22Rv1 (cell line): ENCODE measurements around the gene ASCL1.

ENCODE experiments used
- H3K27ac ChIP-seq: fragments of 450-650 bp; 2 replicates; pipeline ENCODE4 v1.5.1; 2017
- CTCF ChIP-seq: fragments of 450-650 bp; IDR thresholded peaks from 2 replicates; pipeline ENCODE4 v1.5.1; 2017; ENCODE audit warnings: mild to moderate bottlenecking
- ZFX ChIP-seq: fragments of 450-650 bp; IDR thresholded peaks from 2 replicates; pipeline ENCODE4 v1.6.1; 2017; ENCODE audit warnings: antibody characterized with exemption, borderline replicate concordance

ASCL1 gene

GRCh38 chr12:102977945-102978706, 20.7 kb downstream of the ASCL1 start:
- H3K27ac ChIP-seq = no peak overlapping the region
- TF ChIP-seq ZFX = no peak
- TF ChIP-seq CTCF = no peak

GRCh38 chr12:102980350-102980749, 22.9 kb downstream of the ASCL1 start:
- no peak for TF ChIP-seq ZFX
- no peak for TF ChIP-seq CTCF
- no peak overlapping the region for H3K27ac ChIP-seq

- no peak overlapping the region for H3K27ac ChIP-seq
- no peak for TF ChIP-seq ZFX
- TF ChIP-seq CTCF = no peak
These were observed 32.9 kb downstream of the ASCL1 start for GRCh38 chr12:102990419-102990818.

GRCh38 chr12:102992297-102992696, 34.8 kb downstream of the ASCL1 start:
- TF ChIP-seq CTCF = no peak
- TF ChIP-seq ZFX = no peak
- H3K27ac ChIP-seq = no peak overlapping the region

GRCh38 chr12:102992720-102993119, 35.2 kb downstream of the ASCL1 start:
- H3K27ac ChIP-seq = no peak overlapping the region
- no peak for TF ChIP-seq ZFX
- TF ChIP-seq CTCF = no peak

- TF ChIP-seq CTCF (no peak), ZFX (no peak)
- no peak overlapping the region for H3K27ac ChIP-seq
These were observed 36.1 kb downstream of the ASCL1 start for GRCh38 chr12:102993537-102993936.

- TF ChIP-seq ZFX = no peak
- TF ChIP-seq CTCF = no peak
These were observed 37.9 kb downstream of the ASCL1 start for GRCh38 chr12:102995372-102995771.

More at GRCh38 chr12:102995372-102995771, 37.9 kb downstream of the ASCL1 start:
- H3K27ac ChIP-seq = no peak overlapping the region
